Activated T-helper 1 cell treated with anti-CD3 and anti-CD28 coated beads, Interleukin-12 subunit alpha, Interleukin-12 subunit beta, Interleukin-2, Interleukin-4 antibody, amounts not matched to agents 30 ng/mL and 10 ng/mL and 1 ng/mL, durations not matched to agents 14 hours and 24 hours and 36 hours (primary cell): ENCODE measurements around the gene EPHA1. TPM values are rescaled to one million over a fixed set of nuclear protein-coding genes. Genes with fewer than 3 reads are reported as not detected.
A peak's percentile ranks its signal among the peaks of the same experiment; 100 is the strongest.

ENCODE experiments used
- DNase-seq: peaks from one replicate; pipeline ENCODE4 v3.0.0; 2021; ENCODE audit warnings: low spot score
- H3K27ac Mint-ChIP-seq: one replicate; pipeline ENCODE4 v1.8.0; 2021; ENCODE audit warnings: mild to moderate bottlenecking, mixed read lengths
- H3K27me3 Mint-ChIP-seq: one replicate; pipeline ENCODE4 v1.8.0; 2022; ENCODE audit warnings: mild to moderate bottlenecking, moderate library complexity, mixed read lengths; ENCODE audit not compliant: insufficient read depth
- H3K36me3 Mint-ChIP-seq: one replicate; pipeline ENCODE4 v1.8.0; 2021; ENCODE audit warnings: low read depth, mixed read lengths
- H3K4me1 Mint-ChIP-seq: one replicate; pipeline ENCODE4 v1.8.0; 2021; ENCODE audit warnings: low read depth, mixed read lengths
- H3K4me3 Mint-ChIP-seq: one replicate; pipeline ENCODE4 v1.8.0; 2021; ENCODE audit warnings: mild to moderate bottlenecking, moderate library complexity, mixed read lengths
- H3K9me3 Mint-ChIP-seq: one replicate; pipeline ENCODE4 v1.8.0; 2021; ENCODE audit warnings: mixed read lengths
- intact Hi-C: fragments of 100-400 bp; cut with micrococcal nuclease; formaldehyde crosslinking; loops from one replicate; pipeline ENCODE4 v1.15.1; 2024
- total RNA-seq: library from RNA; stranded (reverse); gene quantifications from 2 replicates; pipeline ENCODE4 v1.2.3, GENCODE V29; 2022

The EPHA1 gene
- total RNA-seq, 1 donor from 2014 or later: not detected

GRCh38 chr7:143362131-143363015 lies 46.3 kb downstream of the EPHA1 start, which contains the start of gene FAM131B:
FAM131B (minus strand) TSS chr7:143362713; CDS start chr7:143362603, 110 bp downstream.
- Mint-ChIP-seq H3K9me3 (no peaks in the 10 kb centered on the region), H3K36me3 (no peaks in the 10 kb centered on the region), H3K4me3 (peak within 1 kb of the TSS; percentile 83), H3K27ac (no peak within 1 kb of the TSS), H3K4me1 (no peaks in the 10 kb centered on the region), H3K27me3 (peaks cover 76% of the 10 kb centered on the region)
- no peak for DNase-seq
- intact Hi-C loops: loop anchor here (1.0 kb wide), 3 partner anchors 18 to 122 kb away; no protein-coding TSS in a partner anchor

- Mint-ChIP-seq H3K36me3 (no peaks in the 10 kb centered on the region), H3K27ac (no peak overlapping the region), H3K9me3 (no peaks in the 10 kb centered on the region), H3K27me3 (peaks cover 70% of the 10 kb centered on the region), H3K4me3 (peak overlapping the region; percentile 83), H3K4me1 (no peaks in the 10 kb centered on the region)
- intact Hi-C loops: loop anchor here (1.0 kb wide), 3 partner anchors 19 to 121 kb away; no protein-coding TSS in a partner anchor
- no peak for DNase-seq
Observed at GRCh38 chr7:143361552-143362130, 47.0 kb downstream of the EPHA1 start.

DNA sequence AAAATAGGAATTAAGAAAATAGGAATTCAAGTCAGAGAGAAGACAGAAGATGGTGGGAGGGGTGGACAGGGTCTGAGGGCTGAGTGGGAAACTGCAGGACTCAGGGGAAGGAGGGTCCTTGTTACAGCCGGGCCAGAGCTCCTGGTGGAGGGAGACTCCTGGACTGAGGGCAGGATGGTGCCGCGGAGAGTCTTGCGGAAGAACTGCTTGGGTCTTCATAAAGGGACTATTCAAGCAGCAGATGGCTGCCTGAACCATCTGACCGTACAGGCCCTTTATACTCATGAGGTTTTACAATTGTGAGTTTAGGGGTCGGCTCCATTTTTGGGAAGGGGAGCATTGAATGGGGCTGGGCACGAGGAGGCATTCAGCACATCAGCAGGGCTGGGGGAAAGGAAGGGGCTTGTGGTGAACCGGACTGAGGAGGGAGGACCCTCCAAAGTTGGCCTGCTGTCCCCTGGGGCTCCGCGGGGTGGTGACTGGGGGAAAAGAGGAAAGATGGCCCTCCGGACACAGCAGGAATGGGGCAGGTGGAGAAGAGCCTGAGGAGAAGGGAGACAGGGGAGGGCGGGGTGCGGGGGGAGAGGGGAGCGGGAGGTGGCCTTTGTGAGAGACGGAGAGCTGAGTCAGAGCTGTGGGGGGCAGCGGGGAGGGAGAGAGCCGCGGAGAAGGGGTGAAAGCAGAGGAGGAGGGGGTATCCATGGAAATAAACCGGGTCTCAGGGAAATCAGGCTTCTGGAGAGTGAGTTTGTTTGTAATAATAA lies 47.7 kb downstream of the EPHA1 start:
- Mint-ChIP-seq H3K27ac (peak overlapping the region; percentile 21), H3K9me3 (no peaks in the 10 kb centered on the region), H3K4me3 (peak overlapping the region; percentile 73), H3K4me1 (no peaks in the 10 kb centered on the region), H3K27me3 (peaks cover 65% of the 10 kb centered on the region), H3K36me3 (no peaks in the 10 kb centered on the region)
- no peak for DNase-seq
- intact Hi-C loops: no loop called here

- intact Hi-C loops: no loop called here
- DNase-seq: no peak
- Mint-ChIP-seq H3K36me3 (no peaks in the 10 kb centered on the region), H3K27ac (no peak overlapping the region), H3K27me3 (peaks cover 55% of the 10 kb centered on the region), H3K4me1 (no peaks in the 10 kb centered on the region), H3K9me3 (no peaks in the 10 kb centered on the region), H3K4me3 (peak overlapping the region; percentile 73)
Observed at GRCh38 chr7:143359771-143360353, 48.8 kb downstream of the EPHA1 start.

GRCh38 chr7:143358626-143359025 lies 50.0 kb downstream of the EPHA1 start:
- no peak overlapping the region for H3K4me3 Mint-ChIP-seq
- no peak overlapping the region for H3K27ac Mint-ChIP-seq
- H3K4me1 Mint-ChIP-seq: no peaks in the 10 kb centered on the region
- intact Hi-C loops: no loop called here
- H3K36me3 Mint-ChIP-seq: no peaks in the 10 kb centered on the region
- no peak for DNase-seq
- H3K27me3 Mint-ChIP-seq: peaks cover 43% of the 10 kb centered on the region
- H3K9me3 Mint-ChIP-seq: no peaks in the 10 kb centered on the region

DNA sequence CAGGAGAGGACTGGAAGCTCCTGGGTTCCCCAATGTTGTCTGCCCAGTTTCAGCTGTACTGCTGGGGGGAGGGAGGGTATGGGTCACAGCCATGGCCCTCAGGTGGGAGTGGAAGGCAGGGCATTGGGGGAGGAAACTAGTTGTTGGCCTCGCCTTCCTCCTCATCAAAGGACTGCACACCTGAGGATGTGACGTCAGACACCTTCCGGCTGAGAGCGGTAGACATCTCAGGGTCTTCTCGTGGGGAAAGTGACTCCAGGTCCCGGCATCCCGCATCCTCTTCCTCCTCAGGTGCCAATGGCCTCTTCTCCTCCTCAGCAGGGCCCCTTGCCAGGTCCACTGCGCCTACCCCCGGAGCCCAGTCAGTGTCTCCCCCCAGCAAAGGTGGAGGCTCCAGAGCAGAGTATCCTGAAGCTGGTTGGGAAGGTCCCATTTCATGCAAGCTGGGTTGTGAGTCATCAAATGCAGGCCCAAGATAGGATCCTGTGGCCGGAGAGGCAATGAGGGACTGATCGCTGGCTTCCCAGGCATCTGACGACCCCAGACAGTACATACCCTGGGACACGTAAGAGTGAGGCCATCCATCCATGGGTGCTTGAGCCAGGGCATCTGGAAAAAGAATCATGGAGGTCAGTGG lies 52.1 kb downstream of the EPHA1 start:
- Mint-ChIP-seq H3K27ac (no peak overlapping the region), H3K4me1 (no peaks in the 10 kb centered on the region), H3K27me3 (peaks cover 33% of the 10 kb centered on the region), H3K4me3 (no peak overlapping the region), H3K9me3 (no peaks in the 10 kb centered on the region), H3K36me3 (no peaks in the 10 kb centered on the region)
- intact Hi-C loops: no loop called here
- DNase-seq: no peak

DNA sequence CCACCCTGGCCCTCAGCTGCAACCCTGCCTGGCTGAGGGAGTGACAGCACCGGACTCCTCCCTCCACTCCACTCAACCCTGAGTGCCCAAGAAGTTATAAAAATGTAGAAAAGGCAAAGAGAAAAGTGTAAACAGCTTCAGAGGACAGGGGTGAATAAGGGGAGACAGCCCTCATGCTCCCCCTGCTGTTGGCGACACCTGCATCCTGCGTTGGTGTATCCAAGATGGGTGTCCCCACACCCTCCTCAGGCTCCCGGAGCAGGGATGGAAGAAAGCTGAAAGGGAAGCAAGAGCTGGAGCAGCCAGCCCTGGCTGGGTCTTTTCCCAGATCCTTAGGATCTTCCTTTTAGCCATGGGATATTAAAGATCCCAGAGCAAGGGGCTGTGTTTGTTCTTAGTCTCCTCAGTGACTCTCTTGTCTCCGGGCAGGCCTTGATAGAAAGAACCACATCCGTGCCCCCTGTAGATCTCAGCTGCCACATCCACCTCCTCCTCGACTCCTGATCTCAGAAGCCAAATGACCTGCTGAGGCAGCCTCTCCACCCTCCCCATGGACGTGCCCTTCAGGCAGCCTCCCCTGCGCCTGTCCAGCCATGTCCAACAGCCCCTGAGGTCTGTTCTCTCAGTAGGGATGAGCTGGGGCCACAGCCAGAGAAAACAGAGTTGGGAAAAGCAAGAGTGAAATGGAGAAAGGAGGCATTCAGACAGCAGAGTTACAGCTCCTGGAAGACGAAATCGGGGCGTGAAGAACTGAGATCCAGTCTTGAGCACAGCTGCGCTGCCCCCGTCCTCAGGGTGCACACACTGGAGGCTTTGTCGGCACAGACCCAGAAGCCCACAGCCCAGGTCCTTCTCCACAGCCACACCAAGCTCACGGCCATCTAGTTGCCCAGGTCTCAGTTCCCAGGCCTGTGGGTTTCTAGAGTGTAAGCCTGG lies 52.9 kb downstream of the EPHA1 start:
- H3K9me3 Mint-ChIP-seq: no peaks in the 10 kb centered on the region
- no peak overlapping the region for H3K4me3 Mint-ChIP-seq
- no peaks in the 10 kb centered on the region for H3K4me1 Mint-ChIP-seq
- intact Hi-C loops: no loop called here
- no peak for DNase-seq
- H3K27ac Mint-ChIP-seq: no peak overlapping the region
- no peaks in the 10 kb centered on the region for H3K36me3 Mint-ChIP-seq
- peaks cover 28% of the 10 kb centered on the region for H3K27me3 Mint-ChIP-seq

- no peak overlapping the region for H3K4me3 Mint-ChIP-seq
- H3K27ac Mint-ChIP-seq: no peak overlapping the region
- no peaks in the 10 kb centered on the region for H3K9me3 Mint-ChIP-seq
- H3K27me3 Mint-ChIP-seq: peaks cover 20% of the 10 kb centered on the region
- no peaks in the 10 kb centered on the region for H3K36me3 Mint-ChIP-seq
- no peak for DNase-seq
- intact Hi-C loops: no loop called here
- no peaks in the 10 kb centered on the region for H3K4me1 Mint-ChIP-seq
Observed at GRCh38 chr7:143354965-143355364, 53.7 kb downstream of the EPHA1 start.

- no peaks in the 10 kb centered on the region for H3K36me3 Mint-ChIP-seq
- H3K4me3 Mint-ChIP-seq: no peak overlapping the region
- H3K27ac Mint-ChIP-seq: no peak overlapping the region
- no peak for DNase-seq
- intact Hi-C loops: no loop called here
- peaks cover 15% of the 10 kb centered on the region for H3K27me3 Mint-ChIP-seq
- no peaks in the 10 kb centered on the region for H3K9me3 Mint-ChIP-seq
- no peaks in the 10 kb centered on the region for H3K4me1 Mint-ChIP-seq
Observed at GRCh38 chr7:143354376-143354775, 54.3 kb downstream of the EPHA1 start.

GRCh38 chr7:143352531-143353002 lies 56.1 kb downstream of the EPHA1 start:
- H3K27me3 Mint-ChIP-seq: peaks cover 13% of the 10 kb centered on the region
- no peaks in the 10 kb centered on the region for H3K36me3 Mint-ChIP-seq
- no peak for DNase-seq
- no peaks in the 10 kb centered on the region for H3K4me1 Mint-ChIP-seq
- no peak overlapping the region for H3K4me3 Mint-ChIP-seq
- no peaks in the 10 kb centered on the region for H3K9me3 Mint-ChIP-seq
- intact Hi-C loops: no loop called here
- H3K27ac Mint-ChIP-seq: no peak overlapping the region

GRCh38 chr7:143351574-143351973 lies 57.1 kb downstream of the EPHA1 start:
- Mint-ChIP-seq H3K27me3 (peaks cover 16% of the 10 kb centered on the region), H3K4me3 (no peak overlapping the region), H3K27ac (no peak overlapping the region), H3K36me3 (no peaks in the 10 kb centered on the region), H3K9me3 (no peaks in the 10 kb centered on the region), H3K4me1 (no peaks in the 10 kb centered on the region)
- intact Hi-C loops: no loop called here
- DNase-seq: no peak
